C4-2B (cell line): ENCODE measurements around the gene SEMA4D.

ENCODE experiments used
- H3K27ac ChIP-seq: fragments of 450-650 bp; 2 replicates; pipeline ENCODE4 v1.5.1; 2017
- ZFX ChIP-seq: fragments of 450-650 bp; IDR thresholded peaks from 2 replicates; pipeline ENCODE4 v1.6.1; 2017
- TF ChIP-seq, protein P1 (sequence below): fragments of 450-650 bp; conservative IDR thresholded peaks from 2 replicates; pipeline ENCODE4 v1.5.1; 2017; ENCODE audit warnings: mild to moderate bottlenecking

Gene SEMA4D

DNA sequence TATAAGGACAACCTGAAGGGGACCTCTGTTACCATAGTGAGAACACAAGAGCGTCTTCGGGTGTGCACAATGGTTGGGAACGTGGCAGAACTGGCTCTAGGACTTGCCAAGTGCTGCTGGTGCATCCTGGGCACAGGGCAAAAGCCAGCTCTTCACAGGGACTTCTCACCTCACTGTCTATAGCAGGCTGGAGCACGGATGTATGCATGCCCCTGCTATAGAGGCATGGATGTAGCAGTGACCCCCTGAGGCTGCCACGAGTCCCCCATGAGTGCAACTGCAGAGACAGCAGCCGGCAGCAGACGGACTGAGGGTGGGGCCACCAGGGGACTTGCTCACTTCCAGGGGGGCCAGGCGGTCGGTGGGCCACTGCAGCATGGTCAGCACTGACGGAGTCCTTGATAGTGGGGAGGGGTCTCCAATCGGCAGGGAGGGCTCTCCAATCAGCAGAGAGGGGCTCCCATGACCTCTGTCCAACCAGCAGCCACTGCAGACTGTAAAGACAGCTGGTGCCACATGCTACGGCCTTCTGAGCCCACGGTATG lies 64.9 kb downstream of the SEMA4D start:
- no peak for TF ChIP-seq ZFX
- TF ChIP-seq, protein P1, sequence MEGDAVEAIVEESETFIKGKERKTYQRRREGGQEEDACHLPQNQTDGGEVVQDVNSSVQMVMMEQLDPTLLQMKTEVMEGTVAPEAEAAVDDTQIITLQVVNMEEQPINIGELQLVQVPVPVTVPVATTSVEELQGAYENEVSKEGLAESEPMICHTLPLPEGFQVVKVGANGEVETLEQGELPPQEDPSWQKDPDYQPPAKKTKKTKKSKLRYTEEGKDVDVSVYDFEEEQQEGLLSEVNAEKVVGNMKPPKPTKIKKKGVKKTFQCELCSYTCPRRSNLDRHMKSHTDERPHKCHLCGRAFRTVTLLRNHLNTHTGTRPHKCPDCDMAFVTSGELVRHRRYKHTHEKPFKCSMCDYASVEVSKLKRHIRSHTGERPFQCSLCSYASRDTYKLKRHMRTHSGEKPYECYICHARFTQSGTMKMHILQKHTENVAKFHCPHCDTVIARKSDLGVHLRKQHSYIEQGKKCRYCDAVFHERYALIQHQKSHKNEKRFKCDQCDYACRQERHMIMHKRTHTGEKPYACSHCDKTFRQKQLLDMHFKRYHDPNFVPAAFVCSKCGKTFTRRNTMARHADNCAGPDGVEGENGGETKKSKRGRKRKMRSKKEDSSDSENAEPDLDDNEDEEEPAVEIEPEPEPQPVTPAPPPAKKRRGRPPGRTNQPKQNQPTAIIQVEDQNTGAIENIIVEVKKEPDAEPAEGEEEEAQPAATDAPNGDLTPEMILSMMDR: no peak
- H3K27ac ChIP-seq: no peak overlapping the region

DNA sequence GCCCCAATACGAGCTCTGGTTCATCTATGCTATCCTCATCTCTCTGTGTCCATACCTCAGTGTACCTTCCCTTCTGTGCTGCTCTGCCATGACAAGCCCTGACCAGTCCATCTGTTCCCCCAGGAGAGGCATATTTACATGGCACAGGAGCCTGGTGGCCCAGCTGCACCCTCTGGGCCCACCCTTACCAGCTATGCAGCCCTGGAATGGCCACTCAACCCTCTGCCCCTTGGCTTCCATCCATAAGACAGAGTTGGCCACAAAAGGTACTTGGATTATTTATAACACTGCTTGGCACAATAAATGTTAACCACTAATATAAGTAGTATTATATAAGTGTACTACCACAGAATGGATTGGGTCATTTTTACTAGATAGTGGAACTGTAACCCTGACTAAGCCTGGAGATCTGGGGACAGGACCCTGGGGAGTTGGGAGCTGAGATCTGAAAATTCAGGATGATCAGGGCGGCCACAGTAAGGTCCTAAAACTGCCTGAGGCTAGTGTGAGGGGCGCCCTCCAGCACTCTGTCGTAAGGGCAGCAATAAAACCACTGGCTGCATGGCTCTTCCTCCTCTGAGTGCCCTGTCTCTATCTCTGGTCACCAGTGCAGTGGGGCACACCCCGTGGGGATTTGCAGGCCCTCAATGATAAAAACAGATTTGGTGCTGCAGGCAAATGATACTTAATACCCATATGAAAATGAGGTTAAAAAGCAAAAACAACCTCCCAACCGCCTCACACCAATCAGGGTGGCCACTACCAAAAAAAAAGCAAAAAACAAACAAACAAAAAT lies 65.8 kb downstream of the SEMA4D start:
- TF ChIP-seq, protein P1: no peak
- TF ChIP-seq ZFX: no peak
- H3K27ac ChIP-seq: no peak overlapping the region

DNA sequence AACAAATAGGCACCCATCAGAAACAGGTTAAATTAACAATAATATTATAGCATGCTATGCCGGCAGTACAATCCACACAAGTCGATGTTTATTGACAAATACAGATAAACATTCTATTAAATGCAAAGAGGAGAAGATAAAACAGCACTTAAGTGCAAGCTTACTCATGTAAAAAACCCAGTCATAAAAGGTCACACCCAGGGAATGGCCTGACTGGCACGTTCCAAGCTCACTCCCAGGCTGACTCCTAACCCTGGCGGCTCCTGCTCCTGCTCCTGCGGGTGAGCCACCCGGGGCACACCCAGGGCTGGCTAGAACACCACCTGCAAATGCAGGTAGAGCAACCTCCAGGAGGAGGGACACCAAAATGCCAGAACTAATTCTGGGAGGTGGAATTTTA lies 66.9 kb downstream of the SEMA4D start:
- TF ChIP-seq ZFX: no peak
- TF ChIP-seq, protein P1: no peak
- no peak overlapping the region for H3K27ac ChIP-seq

DNA sequence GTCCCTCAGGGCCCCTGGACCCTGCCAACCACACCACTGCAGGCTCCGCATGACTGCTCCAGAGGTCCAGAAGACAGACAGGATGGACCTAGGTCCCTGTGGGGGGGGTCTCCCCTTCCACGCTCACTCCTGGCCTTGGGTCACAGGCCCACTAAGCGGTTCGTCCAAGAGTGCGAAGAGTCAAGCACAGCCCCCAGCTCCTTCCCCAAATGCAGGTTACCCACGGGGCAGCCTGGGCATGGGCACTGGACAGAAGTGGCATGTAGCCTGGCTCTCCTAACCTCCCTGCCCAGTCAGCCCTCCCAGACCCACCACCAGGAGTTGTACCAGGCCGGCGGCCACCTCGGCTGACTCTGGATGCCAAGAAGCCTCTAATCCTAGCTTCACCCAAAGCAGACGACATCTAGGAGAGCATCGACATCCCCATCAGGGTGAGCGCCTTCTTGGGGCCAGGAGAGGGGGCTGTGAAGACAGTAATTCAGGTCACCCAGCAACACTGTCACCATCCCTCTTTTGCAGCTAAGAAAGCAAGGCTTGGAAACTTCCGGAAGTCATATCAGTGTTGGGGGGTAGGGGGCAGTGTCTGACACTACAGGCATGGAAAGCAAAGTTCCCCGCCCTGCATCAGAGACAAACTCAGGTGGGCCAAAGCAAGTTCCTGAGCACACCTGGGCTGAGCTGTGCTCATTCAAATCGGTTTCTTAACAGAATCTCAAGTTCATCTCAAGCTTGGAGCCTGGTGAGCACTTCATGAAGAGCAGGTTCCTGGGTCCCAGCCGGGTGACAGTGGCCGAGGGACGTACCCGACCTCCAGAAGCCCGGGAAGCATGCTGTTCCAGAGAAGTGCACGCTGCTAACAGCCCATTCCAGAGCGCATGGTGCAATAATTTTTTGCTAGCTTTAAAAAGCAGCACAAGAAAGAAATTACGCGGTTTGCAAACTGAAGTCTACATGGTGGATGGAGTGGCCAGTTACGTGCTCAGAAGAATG lies 68.7 kb downstream of the SEMA4D start:
- no peak for TF ChIP-seq ZFX
- TF ChIP-seq, protein P1: no peak
- H3K27ac ChIP-seq: no peak overlapping the region

DNA sequence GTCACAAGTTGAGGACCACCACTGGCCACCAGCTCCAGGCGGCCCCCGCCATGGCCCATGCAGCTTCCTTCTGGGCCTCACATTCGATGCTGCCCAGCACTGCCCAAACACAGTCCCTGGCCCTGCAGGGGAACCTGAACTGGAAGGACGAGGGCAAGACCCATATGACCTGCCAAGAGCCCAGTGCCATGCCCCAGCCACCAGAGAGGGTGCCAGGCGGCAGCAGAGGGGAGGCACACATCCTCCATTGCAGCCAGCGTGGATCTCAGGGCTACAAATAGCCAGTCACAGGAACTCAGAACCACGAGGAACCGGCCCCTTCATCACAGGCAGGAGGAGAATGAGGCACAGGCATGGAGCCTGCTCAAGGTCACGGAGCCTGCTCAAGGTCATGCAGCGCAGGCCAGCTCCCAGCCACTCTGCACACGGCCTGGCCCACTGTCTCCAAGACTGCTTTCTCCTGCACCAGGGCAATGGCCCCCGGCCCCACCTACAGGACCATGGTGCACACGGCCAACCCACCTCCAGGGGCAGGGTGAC lies 69.6 kb downstream of the SEMA4D start:
- TF ChIP-seq, protein P1: no peak
- TF ChIP-seq ZFX: no peak
- H3K27ac ChIP-seq: no peak overlapping the region

DNA sequence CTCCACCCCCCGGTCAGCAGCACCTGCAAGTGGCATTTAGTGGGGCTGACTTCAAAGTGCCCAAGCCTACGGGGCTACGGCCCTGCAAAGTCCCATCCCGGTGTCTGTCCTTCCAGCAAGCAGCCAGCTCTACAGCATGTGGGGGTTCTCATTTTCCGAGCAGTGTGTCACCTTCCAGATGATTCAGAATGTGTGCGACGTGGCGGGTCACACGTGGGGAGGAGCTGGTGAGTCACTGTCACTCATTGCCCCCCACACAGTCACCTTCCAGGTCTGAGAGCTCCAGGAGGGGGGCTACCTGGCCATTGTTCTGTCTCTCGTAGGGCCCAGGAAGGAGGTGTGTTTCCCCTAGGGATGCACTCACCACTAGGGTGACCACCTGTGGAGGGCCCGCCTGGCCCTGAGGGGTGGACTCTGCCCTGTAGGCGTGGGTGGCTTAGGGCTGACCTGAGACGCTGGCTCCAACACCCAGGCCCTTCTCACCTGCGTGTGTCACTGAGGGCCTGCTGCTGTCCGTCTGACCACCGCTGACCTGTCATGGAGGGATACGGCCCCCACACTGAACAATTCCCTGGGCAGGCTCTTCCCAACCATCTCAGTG lies 70.2 kb downstream of the SEMA4D start:
- TF ChIP-seq, protein P1: no peak
- no peak for TF ChIP-seq ZFX
- no peak overlapping the region for H3K27ac ChIP-seq
